ENCODE data around the gene ZNF787. TPM values are rescaled to one million over a fixed set of nuclear protein-coding genes. Genes with fewer than 3 reads are reported as not detected.

ZNF787 gene
- total and polyA plus RNA-seq, 2 of the 13 experiments (the other 11 are each of a cell fraction or from before 2014, with no cell fraction given), result 15.1 to 42.8 TPM

- TF ChIP-seq ZNF121 (CRISPR knock-in tag; IDR thresholded peaks at IDR 0.05), result no peak
- no peak for TF ChIP-seq ZNF333 (CRISPR knock-in tag; IDR thresholded peaks at IDR 0.05; ENCODE audit: borderline replicate concordance)
- no peak for TF ChIP-seq CENPX (CRISPR knock-in tag; IDR thresholded peaks at IDR 0.05)
These were observed at the start of gene ZNF787 (continued) for GRCh38 chr19:56121180-56122167.

DNA sequence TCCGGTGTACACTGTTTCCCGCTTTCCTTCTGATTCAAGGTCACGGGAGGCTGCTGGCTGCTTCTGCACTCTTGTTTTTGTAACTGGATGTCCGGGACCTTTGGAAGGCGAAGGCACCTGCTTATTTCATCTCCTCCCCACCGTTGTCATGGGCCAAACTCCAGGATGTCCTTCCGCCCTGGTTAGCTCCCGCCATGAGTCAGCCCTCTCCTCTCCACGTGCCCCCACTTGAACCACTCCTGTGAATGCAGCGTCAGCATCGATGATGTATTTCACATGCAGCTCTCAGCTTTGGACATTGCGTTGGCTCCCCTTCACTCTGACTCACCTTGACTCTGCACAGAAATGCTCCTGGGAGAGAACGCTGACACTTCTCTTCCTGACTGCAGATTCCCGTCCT is 49.2 kb upstream of the ZNF787 start:
- H3K4me3 ChIP-seq (replicated peaks in 1 of 3; ENCODE audit: insufficient read depth in 1 of 3, low read depth in 2 of 3, low read length in 3 of 3), result peak overlapping the region in 2 of 3 experiments; percentile 8 to 35; a peak in 4 of 6 replicates
- ATAC-seq, result peak; percentile 87
- H3K9ac ChIP-seq (ENCODE audit: insufficient read depth, low read depth, low read length), result no peak overlapping the region; the same call in 1 of the 2 replicates
- H3K9me3 ChIP-seq (ENCODE audit: low read length), result no peaks in the 10 kb centered on the region
- no peaks in the 10 kb centered on the region for H4K20me1 ChIP-seq (ENCODE audit: insufficient read depth, low read length)
- no peaks in the 10 kb centered on the region for H3K79me2 ChIP-seq (ENCODE audit: insufficient read depth, low read length)
- BruUV-seq (replicated peaks), result no TSS peak
- ChIA-PET POLR2A (interaction anchor here (1.0 to 1.7 kb wide), 5 partner anchors 28 to 144 kb away, joined by 3 to 19 read pairs (median 5); partner anchors contain the start of genes ZNF444 and ZSCAN5A), CTCF (ENCODE audit: low intra/inter-chr PET ratio, low total read pairs) (no interaction called here)
- intact Hi-C loops (cut with micrococcal nuclease; ENCODE audit: unreplicated experiment) (loop anchor here (2.0 kb wide), 2 partner anchors 29 to 59 kb away; partner anchors contain the start of gene ZNF444), in situ Hi-C loops (cut with HindIII; ENCODE audit: extremely low pct_ligation_motif_present, low pct_unique_long_range_greater_than_20kb) (no loop called here)
- FAIRE-seq, result peak; percentile 55
- peak; percentile 86 for DNase-seq (ENCODE audit: low spot score)
- H3K4me2 ChIP-seq (ENCODE audit: low read depth, low read length), result peak overlapping the region; percentile 72
- peaks cover 0 to 6% of the 10 kb centered on the region in 2 experiments; a peak in 2 of 5 replicates for H3K27me3 ChIP-seq (ENCODE audit: control insufficient read depth in 1 of 2, insufficient read depth in 2 of 2, low read length in 2 of 2)
- H3K27ac ChIP-seq (ENCODE audit: extremely low read length, insufficient read depth, low read length), result peak overlapping the region; percentile 33
- 3% methylated on average over 14 of the region's 14 CpGs for WGBS (ENCODE audit: low lambda C conversion rate)
- peaks cover 50% of the 10 kb centered on the region for H3K4me1 ChIP-seq (ENCODE audit: insufficient read depth, low read length)
- no peak overlapping the region for H2AFZ ChIP-seq (ENCODE audit: low read length)
- no peaks in the 10 kb centered on the region for H3K36me3 ChIP-seq (replicated peaks in 1 of 2; ENCODE audit: control insufficient read depth in 1 of 2, insufficient read depth in 2 of 2, low read length in 2 of 2)
- TF ChIP-seq ZNF710 (CRISPR knock-in tag; IDR thresholded peaks at IDR 0.05; ENCODE audit: borderline replicate concordance) (no peak), MNT (IDR thresholded peaks at IDR 0.05) (peak; percentile 89), NPAS2 (CRISPR knock-in tag; IDR thresholded peaks at IDR 0.05; ENCODE audit: borderline replicate concordance) (no peak), ZSCAN22 (CRISPR knock-in tag; IDR thresholded peaks at IDR 0.05) (no peak), MYC (CRISPR knock-in tag; IDR thresholded peaks at IDR 0.05; ENCODE audit: borderline replicate concordance) (peak; percentile 88), NAIF1 (CRISPR knock-in tag; IDR thresholded peaks at IDR 0.05; ENCODE audit: borderline replicate concordance) (no peak)
- TF ChIP-seq, protein P1, sequence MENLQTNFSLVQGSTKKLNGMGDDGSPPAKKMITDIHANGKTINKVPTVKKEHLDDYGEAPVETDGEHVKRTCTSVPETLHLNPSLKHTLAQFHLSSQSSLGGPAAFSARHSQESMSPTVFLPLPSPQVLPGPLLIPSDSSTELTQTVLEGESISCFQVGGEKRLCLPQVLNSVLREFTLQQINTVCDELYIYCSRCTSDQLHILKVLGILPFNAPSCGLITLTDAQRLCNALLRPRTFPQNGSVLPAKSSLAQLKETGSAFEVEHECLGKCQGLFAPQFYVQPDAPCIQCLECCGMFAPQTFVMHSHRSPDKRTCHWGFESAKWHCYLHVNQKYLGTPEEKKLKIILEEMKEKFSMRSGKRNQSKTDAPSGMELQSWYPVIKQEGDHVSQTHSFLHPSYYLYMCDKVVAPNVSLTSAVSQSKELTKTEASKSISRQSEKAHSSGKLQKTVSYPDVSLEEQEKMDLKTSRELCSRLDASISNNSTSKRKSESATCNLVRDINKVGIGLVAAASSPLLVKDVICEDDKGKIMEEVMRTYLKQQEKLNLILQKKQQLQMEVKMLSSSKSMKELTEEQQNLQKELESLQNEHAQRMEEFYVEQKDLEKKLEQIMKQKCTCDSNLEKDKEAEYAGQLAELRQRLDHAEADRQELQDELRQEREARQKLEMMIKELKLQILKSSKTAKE (CRISPR knock-in tag; IDR thresholded peaks at IDR 0.05; ENCODE audit: borderline replicate concordance), result peak; percentile 34; the same call in 1 of the 2 replicates

All from HepG2 (cell line).